Activated CD4-positive, alpha-beta T cell treated with anti-CD3 and anti-CD28 coated beads, Interleukin-10, Interleukin-2, amounts not matched to agents 100 ng/mL and 50 ng/mL, durations not matched to agents 16 hours and 8 hours (primary cell): Measurements from ENCODE around the gene MITF.

Source experiments
- DNase-seq: peaks from one replicate; pipeline ENCODE4 v3.0.0-alpha.2; 2020

Gene MITF

DNA sequence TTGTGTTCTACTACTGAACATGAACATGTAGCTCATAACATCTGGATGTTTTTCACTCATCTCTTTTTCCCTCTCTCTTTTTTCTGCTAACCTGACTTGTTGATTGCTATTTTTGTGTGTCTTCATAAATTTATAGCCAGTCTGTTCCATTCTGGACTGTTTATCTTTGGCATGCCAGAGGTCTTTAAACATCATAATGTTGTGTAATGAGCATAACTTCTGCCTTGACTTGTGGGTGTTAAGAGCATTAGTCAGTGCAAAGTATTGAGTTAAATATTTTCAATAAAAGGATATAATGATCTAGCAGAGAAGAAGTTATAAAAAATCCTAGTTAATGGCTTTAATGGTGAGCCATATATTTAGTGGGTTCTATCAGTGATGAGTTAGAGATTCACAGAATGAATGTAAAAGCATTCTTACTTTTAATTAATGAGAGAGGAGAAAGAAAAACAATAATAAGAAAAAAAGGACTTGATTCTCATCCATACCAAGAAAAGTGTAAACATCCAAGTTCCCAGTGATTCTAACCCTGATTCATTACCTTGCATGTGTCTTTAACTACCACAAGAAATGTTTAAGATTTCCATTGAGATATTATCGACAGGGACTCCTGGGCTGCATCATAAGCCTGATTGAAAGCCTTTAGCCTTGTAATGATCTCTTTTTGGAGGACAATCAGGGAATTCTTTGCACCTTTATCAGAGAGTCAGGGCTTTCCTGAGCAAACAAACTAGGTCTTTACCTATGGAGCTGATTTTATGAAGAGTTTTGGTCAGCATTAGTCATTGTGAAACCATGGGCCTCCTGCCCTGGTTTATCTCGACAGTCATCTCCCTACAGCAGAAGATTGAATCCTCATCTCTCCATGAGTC, 22.9 kb downstream of the MITF start:
- DNase-seq: peak; percentile 35

DNA sequence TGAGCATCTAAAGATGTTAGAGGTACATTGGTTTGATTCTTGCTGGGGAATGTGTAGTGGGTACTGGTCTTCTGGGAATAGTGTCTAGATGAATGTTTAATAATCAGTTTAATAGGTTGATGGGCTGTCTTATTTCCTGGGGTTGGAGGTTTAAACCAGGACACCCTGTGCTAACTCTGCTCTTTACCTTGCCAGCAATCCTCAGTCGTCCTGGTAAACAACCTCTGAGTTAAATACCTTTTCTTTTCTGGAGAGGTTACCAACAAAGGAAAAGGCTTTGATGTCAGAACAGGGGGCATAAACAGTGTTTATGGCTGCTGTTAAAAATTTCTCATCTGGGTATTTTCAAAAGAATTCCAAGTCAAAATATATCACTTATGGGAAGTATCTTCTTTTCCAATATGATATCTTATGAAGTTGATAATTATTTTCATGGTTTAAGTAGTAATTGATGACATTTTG, 23.5 kb downstream of the MITF start:
- no peak for DNase-seq

- no peak for DNase-seq
Measured at GRCh38 chr3:69763458-69763857, 24.2 kb downstream of the MITF start.

- DNase-seq: no peak
Measured at GRCh38 chr3:69764121-69764741, 25.0 kb downstream of the MITF start.

DNA sequence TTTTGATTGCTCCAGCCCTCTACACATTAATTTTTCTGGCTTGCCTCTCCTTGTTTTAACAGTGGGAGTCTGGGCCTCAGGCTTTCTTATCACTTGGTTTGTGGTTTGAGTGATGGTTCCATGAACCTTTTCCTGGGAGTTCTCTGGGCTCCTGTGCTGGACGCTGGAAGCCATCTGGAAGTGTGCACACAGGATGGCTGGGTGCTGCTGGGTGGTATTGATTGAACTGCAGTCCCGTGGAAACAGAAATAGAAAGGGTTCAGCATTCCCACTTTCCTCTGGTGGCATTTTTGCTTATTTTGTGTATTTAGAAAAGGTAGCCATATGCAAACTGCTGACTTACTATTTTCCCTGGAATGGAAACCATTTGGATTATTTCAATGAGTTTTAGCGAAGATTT, 25.6 kb downstream of the MITF start:
- no peak for DNase-seq

GRCh38 chr3:69766638-69767037, 27.4 kb downstream of the MITF start:
- DNase-seq: no peak

DNA sequence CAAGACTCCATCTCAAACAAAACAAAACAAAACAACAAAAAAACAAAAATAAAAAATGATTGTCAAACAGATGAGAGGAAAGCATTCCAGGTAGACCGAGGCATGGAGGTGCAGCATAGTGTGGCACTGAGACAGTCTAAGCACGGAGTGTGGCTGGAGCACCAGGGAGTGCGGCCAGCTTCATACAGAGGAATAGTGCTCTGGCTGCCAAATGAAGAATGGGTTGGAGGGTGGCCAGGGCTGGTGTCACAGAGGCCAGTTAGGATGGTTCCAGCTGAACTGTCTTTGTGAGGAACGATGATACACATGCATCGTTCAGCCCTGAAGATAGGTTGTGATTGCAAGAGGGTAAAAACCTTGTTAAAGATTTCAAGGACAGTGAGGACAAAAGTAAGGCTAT, 28.3 kb downstream of the MITF start:
- DNase-seq: no peak

DNA sequence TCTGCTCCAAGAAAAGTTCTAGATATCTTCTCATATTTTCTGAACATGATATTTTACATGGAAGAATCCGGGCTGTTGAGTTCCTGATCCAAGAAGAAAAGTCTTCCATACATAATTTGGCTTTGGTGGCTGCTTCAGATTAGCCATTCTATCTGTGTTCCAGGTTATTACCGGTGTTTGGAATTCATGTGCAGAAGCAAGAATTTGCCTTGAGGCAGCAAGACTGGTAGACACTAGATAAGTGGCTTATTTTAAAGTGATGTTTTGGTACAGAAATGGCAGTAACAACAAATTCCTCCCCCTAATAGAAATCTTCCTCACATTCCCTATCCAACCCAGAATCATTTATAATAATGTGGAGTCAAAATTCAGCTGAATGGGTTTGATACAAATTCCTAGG, 29.2 kb downstream of the MITF start:
- DNase-seq: no peak

DNA sequence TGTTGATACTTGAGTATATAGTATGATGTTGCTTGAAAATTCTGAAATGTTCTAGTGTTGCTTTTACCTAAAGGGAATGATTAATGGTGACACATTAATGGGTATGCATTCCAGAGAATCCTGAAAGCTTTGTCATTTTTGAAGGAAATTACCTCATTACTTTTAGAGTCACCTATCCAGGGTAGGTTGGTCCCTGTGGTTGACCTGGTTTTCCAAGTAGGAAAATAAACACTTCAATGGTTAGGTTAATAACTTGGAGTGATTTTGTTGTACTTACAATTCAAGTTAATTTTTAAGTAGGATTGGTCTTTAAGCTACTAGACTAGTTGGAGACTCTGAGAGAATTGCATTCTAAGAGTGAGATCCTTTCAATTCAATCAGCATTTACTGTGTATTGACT, 31.0 kb downstream of the MITF start:
- DNase-seq: no peak

DNA sequence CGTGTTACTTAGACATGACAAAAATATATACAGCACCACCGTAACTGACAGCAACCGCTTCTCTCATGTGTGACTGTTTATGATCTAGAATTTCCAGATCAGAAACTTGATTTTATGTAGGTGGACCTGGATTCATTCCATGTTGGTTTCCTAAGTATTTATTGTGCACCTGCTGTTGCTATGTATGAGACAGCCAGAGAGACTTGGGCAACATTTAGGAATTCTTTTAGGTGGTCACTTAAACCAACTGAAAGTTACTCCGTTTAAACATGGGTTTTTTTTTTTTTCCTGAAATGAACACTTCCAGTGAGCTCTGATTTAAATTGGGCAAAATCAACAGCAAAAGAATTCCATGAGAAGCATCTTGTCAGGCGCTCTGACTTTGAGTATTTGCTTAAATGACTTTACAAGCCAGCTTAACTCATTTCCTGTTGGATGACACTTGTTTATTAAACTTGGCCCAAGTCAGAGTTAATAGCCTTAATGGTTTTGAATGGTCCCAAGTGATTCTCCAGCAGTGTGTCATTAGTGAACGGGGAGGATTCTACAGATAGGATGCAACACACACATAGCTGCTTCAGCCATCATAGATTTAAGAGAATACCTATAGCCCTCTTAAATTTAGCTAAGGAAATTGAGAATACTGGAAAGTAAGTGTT, 31.8 kb downstream of the MITF start:
- DNase-seq: no peak

DNA sequence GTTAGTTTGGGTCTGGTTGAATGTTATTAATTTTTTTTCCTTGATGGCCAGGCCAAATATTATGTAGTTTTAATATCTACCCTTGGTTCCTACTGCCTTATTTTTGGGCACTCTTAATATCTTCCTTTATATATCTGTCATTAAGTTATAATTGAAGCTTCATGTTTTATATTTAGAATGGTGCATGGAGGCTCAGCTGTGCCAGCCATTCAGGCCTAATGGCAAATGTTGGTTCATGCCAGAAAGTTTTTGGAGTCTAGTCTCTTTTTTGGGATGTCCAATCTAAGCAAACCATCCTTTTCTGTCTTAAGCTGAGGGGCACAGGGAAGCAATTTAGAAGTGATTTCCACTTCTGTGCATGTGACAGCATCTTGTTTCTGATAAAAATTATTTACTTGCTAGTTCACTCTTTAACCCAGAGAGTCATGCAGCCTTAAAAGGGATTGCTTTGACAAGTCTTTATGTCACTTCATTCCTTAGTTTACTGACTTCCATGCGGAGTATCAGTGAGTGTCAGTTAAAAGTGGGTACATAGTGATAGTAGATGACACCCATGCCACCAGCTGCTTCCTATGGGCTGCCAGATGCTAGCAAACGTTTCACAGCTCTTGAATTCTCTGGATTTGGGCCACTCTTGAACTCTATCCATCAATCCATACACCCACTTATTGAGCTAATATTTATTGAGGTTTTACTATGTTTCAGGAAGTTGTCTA, 33.0 kb downstream of the MITF start:
- DNase-seq: no peak

DNA sequence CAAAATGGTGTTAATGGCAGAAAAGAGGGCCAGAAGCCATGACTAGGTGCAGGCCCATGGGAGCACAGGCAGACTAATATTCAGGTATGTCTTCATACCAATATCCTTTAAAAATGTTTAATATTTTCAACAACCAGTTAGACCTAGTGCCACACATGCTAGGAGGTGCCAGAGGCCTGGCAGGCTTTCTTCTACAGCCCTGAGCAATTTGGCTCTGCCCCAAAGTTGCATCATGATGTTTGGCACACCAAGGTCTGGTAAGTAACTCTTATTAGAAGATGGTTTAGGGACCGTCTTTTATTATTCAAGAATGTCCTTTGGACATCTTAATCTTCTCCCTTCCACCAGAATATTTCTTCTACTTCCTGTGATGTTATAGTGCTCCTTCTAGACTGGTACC, 34.8 kb downstream of the MITF start:
- no peak for DNase-seq

GRCh38 chr3:69775751-69776150, 36.5 kb downstream of the MITF start:
- no peak for DNase-seq

DNA sequence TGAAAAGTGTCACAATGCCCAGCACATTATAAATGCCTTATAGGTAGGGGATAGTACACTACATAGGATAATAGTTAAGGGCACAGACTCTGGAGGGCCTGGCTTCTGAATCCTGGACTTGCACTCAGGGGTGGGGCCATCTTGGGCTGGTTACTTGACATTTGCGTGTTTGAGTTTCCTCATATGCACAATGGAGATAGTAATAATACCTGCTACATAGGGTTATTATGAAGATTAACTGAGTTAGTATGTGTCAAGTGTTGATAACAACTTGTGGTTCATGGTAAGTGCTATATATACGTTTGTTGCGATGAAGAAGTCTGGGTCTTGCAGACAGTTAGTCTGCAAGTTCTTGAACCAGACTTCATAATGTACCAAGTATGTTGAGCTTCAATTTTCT, 37.0 kb downstream of the MITF start:
- no peak for DNase-seq

- no peak for DNase-seq
Measured at GRCh38 chr3:69776920-69777581, 37.8 kb downstream of the MITF start.

- no peak for DNase-seq
Measured at GRCh38 chr3:69777582-69777967, 38.3 kb downstream of the MITF start.

GRCh38 chr3:69781593-69781992, 42.3 kb downstream of the MITF start:
- no peak for DNase-seq

DNA sequence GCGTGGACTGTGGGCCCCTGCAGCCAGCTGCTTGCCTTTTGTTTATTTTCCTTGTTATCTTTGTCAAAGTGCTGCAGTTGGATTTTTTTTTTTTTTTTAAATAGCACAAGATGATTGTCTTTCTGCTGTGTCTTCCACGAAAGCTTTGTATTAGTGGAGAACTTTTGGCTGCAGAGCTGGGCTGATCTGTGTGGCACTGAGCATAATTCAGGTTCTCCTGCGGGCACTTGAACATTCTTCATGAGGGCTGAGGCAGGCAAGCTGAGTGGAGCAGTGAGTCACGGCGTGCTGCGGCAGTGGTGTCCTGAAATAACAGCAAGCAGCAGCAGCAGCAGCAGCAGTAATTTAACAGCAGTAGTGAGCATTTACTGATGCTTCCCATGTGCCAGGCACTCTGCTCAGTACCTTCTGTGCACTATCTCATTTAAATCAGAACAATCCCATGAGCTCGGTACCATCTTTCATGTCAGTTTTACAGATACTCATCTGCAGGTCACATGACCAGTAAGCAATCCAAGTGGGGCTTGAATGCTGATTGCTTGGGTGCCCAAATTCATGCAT, 45.8 kb downstream of the MITF start:
- DNase-seq: no peak

DNA sequence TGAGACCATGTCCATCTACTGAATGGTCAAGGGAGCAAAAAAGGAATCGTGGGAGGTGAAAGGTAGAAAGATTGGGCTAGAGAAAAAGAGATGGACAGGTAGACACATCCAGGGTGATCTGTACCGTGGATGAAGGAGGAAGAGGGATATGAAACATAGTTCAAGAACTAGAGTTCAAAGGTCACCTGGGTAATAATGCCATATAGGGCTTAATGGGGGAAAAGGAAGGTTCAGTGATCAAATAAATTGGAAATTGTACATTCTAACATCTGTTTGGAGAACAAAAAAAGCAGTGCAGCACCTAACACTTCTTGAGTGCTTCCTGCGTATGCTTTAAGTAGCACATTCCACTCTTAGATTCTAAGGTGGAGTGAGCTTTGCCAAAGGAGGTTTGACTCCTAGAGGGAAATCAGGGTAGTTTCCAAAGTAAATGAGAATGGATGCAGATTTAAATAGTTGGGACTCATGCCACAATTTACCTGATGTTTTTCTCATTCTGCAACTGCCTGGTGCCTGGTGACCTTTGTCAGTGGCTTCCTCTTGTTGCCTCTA, 46.6 kb downstream of the MITF start:
- no peak for DNase-seq

- no peak for DNase-seq
Measured at GRCh38 chr3:69786854-69787253, 47.6 kb downstream of the MITF start.

DNA sequence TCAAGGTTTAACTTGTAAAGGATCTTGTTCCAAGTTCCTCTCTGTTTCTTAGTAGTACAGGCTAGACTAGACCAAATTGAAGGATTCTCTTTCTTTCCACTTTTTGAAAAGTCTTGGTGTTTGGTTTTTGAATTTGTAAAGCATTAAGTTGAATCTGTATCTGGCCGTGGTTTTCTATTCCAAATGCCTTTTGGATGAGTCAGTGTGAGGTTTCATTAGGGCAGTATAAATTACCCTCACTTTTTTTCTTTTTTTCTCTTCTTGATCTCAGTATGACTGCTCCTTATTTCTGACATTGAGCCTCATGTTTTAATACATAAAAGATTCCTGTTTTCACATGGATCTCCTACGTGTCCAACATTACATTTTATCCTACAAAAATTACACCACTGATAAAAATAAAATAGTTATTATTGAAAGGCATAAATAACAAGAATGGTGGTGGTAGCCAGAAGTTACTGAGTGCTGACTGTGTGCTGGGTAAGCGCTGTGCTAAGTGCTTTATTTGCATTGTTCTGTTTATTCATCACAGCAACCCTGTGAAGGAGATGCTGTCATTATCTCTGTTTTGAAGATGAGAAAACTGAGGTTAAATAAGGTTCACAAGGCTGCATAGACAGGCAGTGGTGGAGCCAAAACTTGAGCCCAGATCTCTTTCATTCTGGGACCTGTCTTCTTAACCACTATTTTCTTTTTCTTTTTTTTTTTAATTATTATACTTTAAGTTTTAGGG, 48.3 kb downstream of the MITF start:
- no peak for DNase-seq
